Right ventricle myocardium inferior (tissue), 1 donor: ENCODE results near the gene ITFG2. TPM values are rescaled to one million over a fixed set of nuclear protein-coding genes. Genes with fewer than 3 reads are reported as not detected.

ENCODE experiments used
- ATAC-seq: fragments of 200-7000 bp; cut with Tn5 transposase; one replicate; pipeline ENCODE4 v1.9.1; 2020; ENCODE audit warnings: mild to moderate bottlenecking, moderate library complexity
- DNase-seq: peaks from one replicate; pipeline ENCODE4 v3.0.0; 2021; ENCODE audit errors: missing footprints
- intact Hi-C: fragments of 100-400 bp; cut with DNase I; formaldehyde crosslinking; loops from one replicate; pipeline ENCODE4 v1.11.0; 2022
- total RNA-seq: library from RNA; stranded (reverse); fragmentation: NEBNext Ultra II Directional; extraction: Animal tissue kit (Norgen Biotek cat#: 25700); gene quantifications from one replicate; pipeline ENCODE4 v1.2.1, GENCODE V29; 2021
- donor health status: DM: no; HTN: yes; CAD: no; lungs with severe emphysema.

The ITFG2 gene
- total RNA-seq, 1 donor from 2014 or later = 11.4 TPM

DNA sequence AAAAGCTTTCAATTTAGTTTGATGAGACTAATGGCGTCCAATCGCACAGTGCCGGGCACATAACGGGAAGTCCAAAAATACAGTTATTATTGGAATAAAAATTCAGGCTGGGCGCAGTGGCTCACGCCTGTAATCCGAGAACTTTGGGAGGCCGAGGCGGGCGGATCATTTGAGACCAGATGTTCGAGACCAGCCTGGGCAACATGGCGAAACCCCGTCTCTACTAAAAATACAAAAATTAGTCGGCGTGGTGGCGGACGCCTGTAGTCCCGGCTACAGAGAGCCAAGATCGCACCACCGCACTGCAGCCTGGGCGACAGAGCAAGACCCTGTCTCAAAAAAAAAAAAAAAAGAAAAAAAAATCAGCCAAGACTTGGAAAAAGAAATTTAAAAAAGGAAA, 18.9 kb upstream of the ITFG2 start:
- DNase-seq (no peak), ATAC-seq (no peak)
- intact Hi-C loops = loop anchor here (10.0 kb wide), 1 partner anchor 999 kb away; no protein-coding TSS in a partner anchor

DNA sequence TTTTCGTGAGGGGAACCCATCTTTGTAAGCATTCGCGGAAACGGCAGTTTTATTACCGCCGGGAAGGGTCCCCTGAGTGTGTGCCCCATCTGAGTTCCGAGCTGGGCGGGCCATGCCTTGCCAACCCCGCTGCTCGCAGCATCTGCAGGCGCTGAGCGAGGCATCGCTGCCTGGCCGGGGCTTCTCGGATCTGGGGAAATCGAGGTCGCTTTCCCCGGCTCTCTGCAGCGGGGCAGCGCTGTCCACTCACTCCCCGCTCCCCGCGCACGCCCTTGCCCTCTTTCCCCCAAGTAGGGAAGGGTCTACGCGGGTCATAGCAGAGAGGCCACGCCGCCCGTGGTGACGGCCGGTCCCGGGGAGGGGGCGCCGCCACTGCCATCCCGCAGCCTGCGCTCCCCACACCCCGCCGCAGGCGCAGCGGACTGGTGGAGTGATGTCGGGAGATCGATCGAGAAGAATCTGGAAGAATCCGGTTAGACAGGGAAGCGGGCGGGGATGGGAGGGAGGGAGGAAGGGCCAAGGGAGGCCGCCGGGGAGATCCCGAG, 18.2 kb upstream of the ITFG2 start:
- intact Hi-C loops = loop anchor here (10.0 kb wide), 1 partner anchor 999 kb away; no protein-coding TSS in a partner anchor
- peak; percentile 19 for ATAC-seq
- DNase-seq = peak; percentile 72

DNA sequence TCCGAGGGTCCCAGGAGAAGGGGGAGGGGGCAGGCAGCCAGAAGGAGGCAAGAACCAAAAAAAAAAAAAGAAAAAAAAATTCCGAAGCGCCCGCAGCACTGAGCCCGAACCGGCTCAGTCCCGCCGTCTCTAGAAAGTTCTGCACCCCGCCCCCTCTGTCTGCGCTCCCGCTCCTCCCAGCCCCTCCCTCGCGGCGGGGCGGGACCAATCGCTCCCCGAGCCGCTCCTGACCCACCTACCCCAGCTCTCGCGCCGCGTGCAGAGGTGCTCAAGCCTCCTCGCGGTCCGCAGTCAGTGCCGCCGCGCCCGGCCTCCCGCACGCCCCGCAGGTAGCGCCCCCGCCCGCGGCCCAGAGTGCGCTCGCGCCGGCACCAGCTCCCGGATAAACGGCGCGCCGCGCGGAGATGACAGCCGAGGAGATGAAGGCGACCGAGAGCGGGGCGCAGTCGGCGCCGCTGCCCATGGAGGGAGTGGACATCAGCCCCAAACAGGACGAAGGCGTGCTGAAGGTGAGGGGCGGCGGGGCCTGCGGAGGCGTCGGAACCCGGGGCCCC, 17.7 kb upstream of the ITFG2 start, which contains the start of gene FKBP4:
TSS of gene FKBP4 (plus strand) at position 235 of the 554 bp plus-strand sequence. CDS start at position 405, 170 bp downstream.
- intact Hi-C loops = loop anchor here (1.0 to 10.0 kb wide), 2 partner anchors 17 to 1000 kb away; partner anchors contain the start of gene ITFG2
- peak; percentile 95 for DNase-seq
- ATAC-seq = peak; percentile 94

DNA sequence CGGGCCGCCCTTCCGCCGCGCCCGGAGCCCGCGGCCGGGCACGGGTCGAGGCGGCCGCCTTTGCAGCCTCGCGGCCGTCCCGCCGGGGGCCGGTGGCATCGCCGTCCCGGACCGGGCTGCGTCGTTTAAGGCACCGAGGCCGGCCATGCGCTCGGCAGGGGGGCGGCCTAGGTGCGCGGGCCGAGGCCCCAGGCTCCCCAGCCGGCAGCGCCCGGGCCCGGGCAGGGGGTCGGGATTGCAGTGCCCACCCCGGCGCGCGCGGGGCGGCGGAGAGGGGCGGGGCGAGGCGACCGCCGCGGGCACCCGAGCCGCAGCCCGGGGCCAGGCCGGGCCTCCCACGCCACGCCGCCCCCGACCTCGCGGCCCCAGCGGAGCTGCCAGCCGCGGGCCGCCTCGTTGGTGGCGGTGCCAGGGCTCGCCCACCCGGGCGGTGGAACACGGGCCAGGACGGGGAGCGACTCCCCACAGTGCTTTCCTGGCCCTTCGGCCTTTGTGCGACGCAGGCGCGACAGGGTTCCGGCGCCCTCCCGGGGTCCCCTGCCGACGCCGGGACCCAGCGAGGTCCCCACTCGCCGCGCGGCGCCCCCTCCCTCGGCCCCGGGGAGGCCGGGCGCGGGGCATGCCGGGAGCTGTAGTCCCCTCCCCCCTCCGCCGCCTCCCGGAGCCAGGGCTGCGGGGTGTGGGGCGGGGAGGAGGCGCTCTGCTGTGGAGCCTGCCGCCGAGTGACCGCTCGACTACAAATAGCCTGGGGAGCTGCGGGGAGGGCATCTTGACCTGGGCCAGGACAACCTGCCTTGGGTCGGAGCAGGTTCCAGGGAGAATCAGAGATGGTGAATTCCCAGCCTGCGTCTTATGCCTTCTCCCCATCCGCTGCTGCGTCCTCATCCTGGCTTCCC, 16.9 kb upstream of the ITFG2 start:
- ATAC-seq = peak; percentile 90
- intact Hi-C loops = loop anchor here (1.0 to 10.0 kb wide), 2 partner anchors 17 to 1001 kb away; partner anchors contain the start of gene ITFG2
- peak; percentile 91 for DNase-seq

DNA sequence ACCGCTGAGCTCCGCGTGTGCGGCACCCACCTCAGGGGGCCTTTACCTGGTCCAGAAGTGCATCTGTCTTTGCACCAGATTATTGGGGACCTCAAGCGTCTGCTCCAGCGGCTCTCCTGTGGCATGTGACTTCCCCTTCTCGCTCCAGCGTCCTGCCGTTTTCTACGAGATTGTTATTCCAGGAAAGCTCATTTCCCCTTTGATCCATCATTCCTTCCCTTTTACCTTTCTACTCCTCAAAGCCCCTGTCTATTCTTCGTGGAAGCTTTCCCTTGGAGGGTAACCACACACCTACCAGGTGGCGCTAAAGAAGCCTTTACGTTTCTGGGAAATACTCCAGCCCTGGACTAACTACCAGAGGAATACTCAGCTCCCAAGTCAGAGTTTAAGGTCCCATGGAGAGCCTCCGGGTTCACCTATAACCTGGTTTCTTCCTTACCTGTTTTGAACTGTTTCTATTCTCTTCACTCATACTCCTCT, 16.2 kb upstream of the ITFG2 start:
- intact Hi-C loops = loop anchor here (10.0 kb wide), 1 partner anchor 1001 kb away; no protein-coding TSS in a partner anchor
- no peak for DNase-seq
- no peak for ATAC-seq

DNA sequence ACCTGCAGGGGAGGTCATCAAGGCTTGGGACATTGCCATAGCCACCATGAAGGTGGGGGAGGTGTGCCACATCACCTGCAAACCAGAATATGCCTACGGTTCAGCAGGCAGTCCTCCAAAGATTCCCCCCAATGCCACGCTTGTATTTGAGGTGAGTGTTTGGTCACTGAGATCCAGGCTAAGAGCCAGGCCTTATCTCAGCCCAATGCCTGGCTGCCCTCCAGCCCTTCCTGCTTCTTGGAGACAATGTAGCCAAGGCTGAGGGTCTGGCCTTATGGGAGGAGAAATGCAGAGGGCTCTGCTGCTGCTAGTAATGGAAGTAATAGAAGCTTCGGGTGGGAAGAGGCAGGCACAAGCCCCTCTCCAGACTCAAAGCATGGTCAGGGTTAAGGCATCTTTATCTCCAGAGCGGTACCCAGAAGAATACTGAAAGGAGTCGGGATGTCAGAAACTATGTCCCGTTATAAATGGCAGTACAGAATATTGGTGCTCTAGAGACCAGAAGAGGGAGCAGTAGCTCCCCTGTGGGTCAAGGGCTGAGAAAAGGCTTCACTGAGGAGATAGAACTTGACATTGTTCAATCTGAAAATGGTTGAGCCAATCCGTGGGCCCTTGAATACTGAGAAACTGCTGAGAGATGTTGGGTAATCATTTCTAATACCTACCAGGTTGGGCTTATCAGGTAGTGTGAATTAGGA, 14.6 kb upstream of the ITFG2 start:
- intact Hi-C loops = loop anchor here (10.0 kb wide), 1 partner anchor 1003 kb away; no protein-coding TSS in a partner anchor

DNA sequence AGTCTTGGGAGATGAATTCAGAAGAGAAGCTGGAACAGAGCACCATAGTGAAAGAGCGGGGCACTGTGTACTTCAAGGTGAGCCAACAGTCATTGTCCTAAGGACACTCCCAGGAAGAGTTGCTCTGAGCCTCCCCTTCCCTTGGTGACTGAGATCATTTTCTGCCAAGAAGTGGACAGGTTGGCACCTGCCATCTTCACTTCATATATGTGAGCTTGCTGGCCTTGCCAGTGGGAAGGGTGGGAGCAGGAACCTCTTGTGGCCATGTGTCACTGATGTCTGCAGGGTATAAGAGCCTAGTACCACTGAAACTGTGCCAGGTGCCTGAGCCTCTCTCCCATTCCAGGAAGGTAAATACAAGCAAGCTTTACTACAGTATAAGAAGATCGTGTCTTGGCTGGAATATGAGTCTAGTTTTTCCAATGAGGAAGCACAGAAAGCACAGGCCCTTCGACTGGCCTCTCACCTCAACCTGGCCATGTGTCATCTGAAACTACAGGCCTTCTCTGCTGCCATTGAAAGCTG, 12.4 kb upstream of the ITFG2 start:
- no peak for ATAC-seq
- intact Hi-C loops = no loop called here

More for the DNA sequence above, 14.6 kb upstream of the ITFG2 start:
- DNase-seq = no peak
- no peak for ATAC-seq

DNA sequence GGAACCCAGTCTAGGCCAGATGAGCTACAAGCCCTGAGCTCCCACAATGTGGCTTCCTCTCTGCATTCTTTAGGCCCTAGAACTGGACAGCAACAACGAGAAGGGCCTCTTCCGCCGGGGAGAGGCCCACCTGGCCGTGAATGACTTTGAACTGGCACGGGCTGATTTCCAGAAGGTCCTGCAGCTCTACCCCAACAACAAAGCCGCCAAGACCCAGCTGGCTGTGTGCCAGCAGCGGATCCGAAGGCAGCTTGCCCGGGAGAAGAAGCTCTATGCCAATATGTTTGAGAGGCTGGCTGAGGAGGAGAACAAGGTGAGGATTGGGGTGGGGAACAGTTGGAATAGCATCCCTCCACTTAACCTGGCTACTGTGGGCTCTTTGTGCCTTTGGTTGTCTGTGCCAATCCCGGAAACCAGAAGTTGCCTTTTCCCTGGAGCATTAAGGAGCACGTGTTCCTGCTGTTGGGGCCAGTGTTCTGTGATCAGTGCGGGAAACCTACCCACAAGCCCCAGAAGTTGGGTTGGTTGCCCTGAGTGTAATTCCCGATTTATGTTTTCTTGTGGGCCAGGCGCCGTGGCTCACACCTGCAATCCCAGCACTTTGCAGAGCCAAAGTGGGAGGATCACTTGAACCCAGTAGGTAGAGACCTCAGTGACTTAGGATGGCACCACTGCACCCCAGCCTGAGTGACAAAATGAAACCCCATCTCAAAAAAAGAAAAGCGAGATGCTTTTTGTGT, 11.3 kb upstream of the ITFG2 start:
- ATAC-seq (no peak), DNase-seq (no peak)
- intact Hi-C loops = no loop called here

More for the DNA sequence above, 12.4 kb upstream of the ITFG2 start:
- no peak for DNase-seq

DNA sequence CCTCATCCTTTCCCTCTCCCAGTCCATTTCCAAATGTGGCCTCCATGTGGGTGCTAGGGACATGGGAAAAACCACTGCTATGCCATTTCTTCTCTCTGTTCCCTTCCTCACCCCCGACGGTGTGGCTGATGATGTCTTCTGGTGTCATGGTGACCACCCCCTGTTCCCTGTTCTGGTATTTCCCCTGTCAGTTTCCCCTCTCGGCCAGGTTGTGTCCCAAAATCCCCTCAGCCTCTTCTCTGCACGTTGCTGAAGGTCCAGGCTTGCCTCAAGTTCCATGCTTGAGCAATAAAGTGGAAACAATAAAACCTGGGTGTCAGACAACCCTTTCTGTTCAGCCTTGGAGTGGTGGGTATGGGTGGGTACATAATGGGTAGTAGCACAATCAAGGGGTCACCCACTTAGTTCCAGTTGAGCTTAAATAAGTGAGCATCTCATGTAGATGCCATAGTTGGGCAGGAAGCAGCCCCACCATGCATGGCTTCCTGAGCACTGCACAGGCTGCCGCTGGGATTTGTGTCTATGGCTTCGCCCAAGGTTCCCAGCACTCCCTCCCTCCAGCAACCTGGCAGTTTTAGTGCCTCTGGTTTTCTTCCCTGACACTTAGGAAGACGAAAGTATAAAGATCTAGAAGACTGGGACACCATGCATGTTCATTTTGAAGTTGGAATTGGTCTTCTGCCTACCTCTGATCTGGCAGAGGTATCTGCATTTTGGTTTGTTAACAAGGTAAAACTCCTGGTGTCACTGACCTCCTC, 8.7 kb upstream of the ITFG2 start:
- ATAC-seq = no peak
- intact Hi-C loops = no loop called here
- no peak for DNase-seq

DNA sequence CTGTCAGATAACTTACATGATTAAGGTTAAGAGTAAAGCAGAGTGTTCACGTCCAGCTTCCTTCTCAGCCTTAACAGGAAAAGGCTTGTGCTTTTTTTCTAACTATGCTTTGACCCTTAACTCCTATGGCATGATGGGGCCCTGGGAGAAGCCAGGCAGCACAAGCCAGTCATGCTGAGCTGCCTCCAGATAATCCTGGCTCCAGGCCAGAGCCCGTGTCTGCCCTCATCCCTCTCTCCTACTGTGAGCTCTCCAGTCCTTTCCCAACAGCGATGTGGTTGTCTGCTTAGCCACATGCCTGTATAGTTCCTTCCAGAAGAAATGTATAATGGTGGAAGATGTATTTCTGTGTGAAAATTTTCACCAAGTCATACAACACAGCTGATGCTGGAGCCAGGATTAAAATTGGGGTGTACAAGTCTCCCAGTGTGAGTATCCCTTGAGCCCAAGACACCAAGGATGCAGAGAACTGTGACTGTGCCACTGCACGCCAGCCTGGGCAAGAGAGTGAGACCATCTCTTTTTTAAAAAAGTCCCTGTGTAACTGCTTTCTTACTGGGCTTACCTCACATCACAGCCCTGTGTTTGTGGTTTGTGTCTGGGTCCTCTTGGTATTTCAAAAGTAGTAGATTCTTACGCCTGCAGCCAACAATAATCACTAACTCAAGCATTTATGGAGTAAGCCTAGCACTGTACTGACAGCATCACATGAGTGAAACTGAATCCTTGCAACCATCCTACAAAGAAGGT, 7.9 kb upstream of the ITFG2 start:
- peak; percentile 72 for DNase-seq
- ATAC-seq = peak; percentile 90
- intact Hi-C loops = no loop called here

DNA sequence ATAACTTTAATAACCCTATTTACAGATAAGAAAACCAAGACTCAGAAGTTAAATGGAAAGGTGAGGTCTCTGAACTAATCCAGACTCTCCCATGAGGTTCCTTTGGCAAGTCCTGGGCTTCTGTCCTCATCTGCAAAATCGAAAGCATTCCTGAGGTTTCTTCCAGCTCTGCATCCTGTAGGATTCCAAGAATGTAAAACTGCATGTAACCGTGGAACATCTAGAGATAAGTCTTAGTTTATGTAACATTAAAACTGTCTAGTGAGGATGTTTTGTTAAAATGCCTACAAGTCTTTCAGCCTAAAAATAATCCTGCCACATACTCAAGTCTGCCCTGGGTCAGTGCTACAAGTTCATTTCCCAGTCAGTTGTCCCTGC, 7.3 kb upstream of the ITFG2 start:
- DNase-seq (no peak), ATAC-seq (no peak)
- intact Hi-C loops = no loop called here

DNA sequence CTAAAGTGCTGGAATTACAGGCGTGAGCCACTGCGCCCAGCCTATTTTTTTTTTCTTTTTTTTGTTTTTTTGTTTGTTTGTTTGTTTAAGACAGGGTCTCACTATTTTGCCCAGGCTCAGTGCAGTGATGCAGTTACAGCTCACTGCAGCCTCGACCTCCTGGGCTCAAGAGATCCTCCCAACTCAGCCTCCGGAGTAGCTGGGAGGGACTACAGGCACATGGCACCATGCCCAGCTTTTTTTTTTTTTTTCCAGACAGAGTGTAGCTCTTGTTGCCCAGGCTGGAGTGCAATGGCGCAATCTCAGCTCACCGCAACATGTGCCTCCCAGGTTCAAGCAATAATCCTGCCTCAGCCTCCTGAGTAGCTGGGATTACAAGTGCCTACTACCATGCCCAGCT, 5.8 kb upstream of the ITFG2 start:
- DNase-seq (no peak), ATAC-seq (no peak)
- intact Hi-C loops = no loop called here

DNA sequence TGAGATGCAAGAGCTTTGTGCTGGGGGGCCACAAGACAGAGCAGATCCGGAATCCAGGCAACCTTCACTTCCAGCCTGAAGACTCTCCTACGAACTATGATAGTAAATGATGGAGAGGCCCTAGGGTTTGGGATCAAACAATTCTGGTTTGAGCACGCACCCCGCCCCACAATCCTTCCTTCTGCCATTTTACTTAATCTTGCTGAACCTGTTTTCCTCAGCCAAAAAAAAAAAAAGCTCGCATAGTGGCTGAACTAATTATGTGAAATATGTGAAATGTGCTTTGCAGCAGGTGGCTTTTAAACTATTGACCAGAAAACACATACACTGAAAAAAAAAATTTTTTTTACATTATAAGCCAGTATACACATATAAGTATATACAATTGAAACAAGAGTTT, 667 bp upstream of the ITFG2 start:
- ATAC-seq (no peak), DNase-seq (no peak)
- intact Hi-C loops = loop anchor here (1.0 kb wide), 1 partner anchor 16 kb away; no protein-coding TSS in a partner anchor

DNA sequence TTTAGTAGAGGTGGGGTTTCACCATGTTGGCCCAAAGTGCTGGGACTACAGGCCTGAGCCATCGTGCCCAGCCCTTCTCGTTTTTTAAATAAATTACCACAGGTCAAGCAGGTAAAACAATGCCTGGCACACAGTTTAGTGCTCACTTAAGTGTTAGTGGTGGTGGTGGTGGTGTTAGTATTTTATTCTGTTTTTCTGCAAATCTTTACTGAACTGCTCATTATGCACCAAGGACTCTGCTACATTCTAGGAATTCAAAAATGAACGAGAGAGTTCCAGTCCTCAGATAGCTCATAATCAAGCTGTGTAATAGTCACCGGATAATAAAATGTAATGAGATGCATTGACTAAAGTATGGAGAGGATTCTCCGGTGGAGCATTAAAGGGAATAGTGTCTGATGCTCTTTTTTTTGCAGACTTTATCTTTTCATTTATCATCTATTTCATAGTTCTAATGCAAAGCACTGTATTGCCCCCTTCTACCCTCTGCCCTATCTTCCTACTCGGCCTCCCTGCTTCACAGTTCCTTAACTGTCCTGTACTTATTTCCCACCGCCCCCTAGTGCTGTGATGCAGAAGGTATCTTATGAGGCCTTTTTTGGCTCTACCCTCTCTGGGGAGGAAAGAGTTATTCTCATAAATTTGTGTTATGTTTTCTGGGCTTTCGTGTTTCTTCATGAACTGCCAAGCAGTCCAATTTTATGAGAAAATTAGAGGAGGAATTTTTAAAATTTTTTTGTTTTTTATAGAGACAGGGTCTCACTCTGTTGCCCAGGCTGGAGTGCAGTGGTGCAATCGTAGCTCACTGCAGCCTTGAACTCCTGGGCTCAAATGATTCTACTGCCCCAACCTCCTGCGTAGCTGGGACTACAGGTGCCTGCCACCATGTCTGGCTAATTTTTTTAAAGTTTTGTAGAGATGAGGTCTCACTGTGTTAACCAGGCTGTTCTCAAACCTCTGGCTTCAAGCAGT, 1.0 kb downstream of the ITFG2 start:
- no peak for DNase-seq
- intact Hi-C loops = no loop called here
- ATAC-seq = peak; percentile 37

DNA sequence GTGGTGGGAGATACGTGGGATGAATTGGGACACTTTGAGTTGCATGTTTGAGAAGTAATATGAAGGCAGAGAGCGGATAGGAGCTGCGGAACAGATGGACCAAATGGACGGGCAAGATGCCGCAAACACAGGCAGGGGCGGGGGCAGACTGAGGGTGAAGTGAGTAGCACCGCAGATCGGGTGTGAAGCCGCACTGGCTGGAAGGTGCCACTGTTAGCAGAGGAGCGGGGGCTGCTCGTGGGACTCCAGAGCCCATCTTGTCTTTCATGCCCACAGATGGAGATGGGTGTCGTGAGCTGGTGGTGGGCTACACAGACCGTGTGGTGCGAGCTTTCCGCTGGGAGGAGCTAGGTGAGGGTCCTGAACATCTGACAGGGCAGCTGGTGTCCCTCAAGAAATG, 7.3 kb downstream of the ITFG2 start:
- intact Hi-C loops = no loop called here
- DNase-seq (no peak), ATAC-seq (no peak)
